GM23338 (cell line): ENCODE measurements around the gene DESI2.

Source experiments
- CREB1 ChIP-seq: fragments of 250-450 bp; sonication (Bioruptor Pico); IDR thresholded peaks from 2 replicates; pipeline ENCODE4 v1.5.0; 2020; ENCODE audit warnings: low read depth, mild to moderate bottlenecking, moderate library complexity
- ETS1 ChIP-seq: IDR thresholded peaks from 2 replicates; pipeline ENCODE4 v1.6.1; 2016; ENCODE audit warnings: antibody characterized with exemption
- EZH2 ChIP-seq: fragments of 200-600 bp; sonication (generic); IDR thresholded peaks from one replicate; pipeline ENCODE4 v1.8.0; 2017; ENCODE audit warnings: antibody characterized with exemption, mild to moderate bottlenecking, low read depth; ENCODE audit not compliant: unreplicated experiment
- EZH2phosphoT487 ChIP-seq: fragments of 200-600 bp; sonication (generic); IDR thresholded peaks from one replicate; pipeline ENCODE4 v1.8.1; 2018; ENCODE audit warnings: antibody characterized with exemption; ENCODE audit not compliant: unreplicated experiment
- JUNB ChIP-seq: IDR thresholded peaks from one replicate; pipeline ENCODE4 v1.6.1; 2016; ENCODE audit warnings: antibody characterized with exemption; ENCODE audit not compliant: unreplicated experiment
- NANOG ChIP-seq: IDR thresholded peaks from 2 replicates; pipeline ENCODE4 v1.6.1; 2016; ENCODE audit warnings: antibody characterized with exemption, borderline replicate concordance
- POLR2AphosphoS5 ChIP-seq: IDR thresholded peaks from 2 replicates; pipeline ENCODE4 v1.6.1; 2016; ENCODE audit warnings: antibody characterized with exemption, low read depth
- REST ChIP-seq: IDR thresholded peaks from one replicate; pipeline ENCODE4 v1.6.1; 2018; ENCODE audit warnings: antibody characterized with exemption; ENCODE audit not compliant: unreplicated experiment
- ZNF114 ChIP-seq: fragments of 250-450 bp; sonication (Bioruptor Pico); IDR thresholded peaks from 2 replicates; pipeline ENCODE4 v1.5.0; 2020; ENCODE audit warnings: mild to moderate bottlenecking, moderate library complexity
- TF ChIP-seq, protein P1 (sequence below), 2 experiments: fragments of 200-600 bp in 1 of 2; sonication (generic) in 1 of 2; conservative IDR thresholded peaks; 2 replicates each; pipeline versions ENCODE4 v1.5.1 to v1.6.1; 2016 to 2017; ENCODE audit warnings: antibody characterized with exemption in 2 of 2, low read depth in 2 of 2, mild to moderate bottlenecking in 2 of 2, moderate library complexity in 1 of 2

GRCh38 chr1:244704107-244704506 lies 51.2 kb downstream of the DESI2 start:
- TF ChIP-seq POLR2AphosphoS5 (no peak), EZH2 (no peak), REST (no peak), CREB1 (CRISPR knock-in tag) (no peak), ZNF114 (no peak), EZH2phosphoT487 (no peak), JUNB (no peak), NANOG (no peak), ETS1 (no peak)
- TF ChIP-seq, protein P1, sequence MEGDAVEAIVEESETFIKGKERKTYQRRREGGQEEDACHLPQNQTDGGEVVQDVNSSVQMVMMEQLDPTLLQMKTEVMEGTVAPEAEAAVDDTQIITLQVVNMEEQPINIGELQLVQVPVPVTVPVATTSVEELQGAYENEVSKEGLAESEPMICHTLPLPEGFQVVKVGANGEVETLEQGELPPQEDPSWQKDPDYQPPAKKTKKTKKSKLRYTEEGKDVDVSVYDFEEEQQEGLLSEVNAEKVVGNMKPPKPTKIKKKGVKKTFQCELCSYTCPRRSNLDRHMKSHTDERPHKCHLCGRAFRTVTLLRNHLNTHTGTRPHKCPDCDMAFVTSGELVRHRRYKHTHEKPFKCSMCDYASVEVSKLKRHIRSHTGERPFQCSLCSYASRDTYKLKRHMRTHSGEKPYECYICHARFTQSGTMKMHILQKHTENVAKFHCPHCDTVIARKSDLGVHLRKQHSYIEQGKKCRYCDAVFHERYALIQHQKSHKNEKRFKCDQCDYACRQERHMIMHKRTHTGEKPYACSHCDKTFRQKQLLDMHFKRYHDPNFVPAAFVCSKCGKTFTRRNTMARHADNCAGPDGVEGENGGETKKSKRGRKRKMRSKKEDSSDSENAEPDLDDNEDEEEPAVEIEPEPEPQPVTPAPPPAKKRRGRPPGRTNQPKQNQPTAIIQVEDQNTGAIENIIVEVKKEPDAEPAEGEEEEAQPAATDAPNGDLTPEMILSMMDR (conservative IDR thresholded peaks at IDR 0.05; ENCODE audit: low read depth in 2 of 2), result no peak
